CD4-positive, CD25-positive, alpha-beta regulatory T cell (primary cell): ENCODE results near the gene CLDN2. TPM values are rescaled to one million over a fixed set of nuclear protein-coding genes. Genes with fewer than 3 reads are reported as not detected.
"Not testable (repeated sequence)": the region's sequence is repeated elsewhere in the genome, so short reads cannot be mapped to it uniquely, and the experiment has no call there.

ENCODE experiments used
- ATAC-seq, 2 donors: fragments of 150-1000 bp; cut with Tn5 transposase; one replicate each; pipeline ENCODE4 v1.10.0; 2021; ENCODE audit warnings: low read depth in 2 of 2, moderate number of reproducible peaks in 2 of 2, moderate library complexity in 1 of 2
- DNase-seq, 3 donors: peaks; one replicate each; pipeline versions ENCODE4 v3.0.0 to v3.0.0-alpha.2; 2012 to 2022; ENCODE audit warnings: mixed read lengths in 1 of 3
- H3K27ac ChIP-seq: one replicate; pipeline ENCODE4 v1.7.0; 2013; ENCODE audit warnings: mild to moderate bottlenecking, low read length; ENCODE audit not compliant: insufficient read depth, poor library complexity, severe bottlenecking
- H3K27me3 ChIP-seq: one replicate; pipeline ENCODE4 v1.7.0; 2013; ENCODE audit warnings: low read length; ENCODE audit not compliant: control insufficient read depth, insufficient read depth
- H3K36me3 ChIP-seq: one replicate; pipeline ENCODE4 v1.7.0; 2013; ENCODE audit warnings: mild to moderate bottlenecking, low read length, moderate library complexity; ENCODE audit not compliant: control insufficient read depth, insufficient read depth
- H3K4me1 ChIP-seq: 2 replicates; pipeline ENCODE4 v1.7.0; 2013; ENCODE audit warnings: mild to moderate bottlenecking, low read length; ENCODE audit not compliant: insufficient read depth, control insufficient read depth, poor library complexity, severe bottlenecking
- H3K4me3 ChIP-seq: one replicate; pipeline ENCODE4 v1.7.0; 2013; ENCODE audit warnings: low read depth, mild to moderate bottlenecking, low read length, moderate library complexity
- H3K9me3 ChIP-seq, 2 experiments: 1 replicate in 1 of 2; 2 replicates in 1 of 2; pipeline ENCODE4 v1.7.0; 2013; ENCODE audit warnings: low read length in 2 of 2, mild to moderate bottlenecking in 1 of 2, moderate library complexity in 1 of 2; ENCODE audit not compliant: control insufficient read depth in 2 of 2
- H3K27ac Mint-ChIP-seq, 3 donors: one replicate each; pipeline ENCODE4 v1.8.0; 2020 to 2022; ENCODE audit warnings: mild to moderate bottlenecking in 3 of 3, mixed read lengths in 3 of 3, moderate library complexity in 2 of 3
- H3K27me3 Mint-ChIP-seq: one replicate; pipeline ENCODE4 v1.8.0; 2022; ENCODE audit warnings: mild to moderate bottlenecking, mixed read lengths
- H3K36me3 Mint-ChIP-seq: one replicate; pipeline ENCODE4 v1.8.0; 2020; ENCODE audit warnings: mixed read lengths
- H3K4me1 Mint-ChIP-seq, 4 donors: one replicate each; pipeline ENCODE4 v1.8.0; 2020 to 2022; ENCODE audit warnings: mixed read lengths in 4 of 4, mild to moderate bottlenecking in 1 of 4
- H3K4me3 Mint-ChIP-seq, 4 donors: one replicate each; pipeline ENCODE4 v1.8.0; 2020 to 2022; ENCODE audit warnings: mild to moderate bottlenecking in 4 of 4, mixed read lengths in 4 of 4, moderate library complexity in 3 of 4
- H3K9me3 Mint-ChIP-seq, 7 donors: one replicate each; pipeline ENCODE4 v1.8.0; 2020 to 2022; ENCODE audit warnings: mixed read lengths in 7 of 7, mild to moderate bottlenecking in 3 of 7, moderate library complexity in 2 of 7
- polyA plus RNA-seq, 4 donors: library from polyadenylated mRNA; unstranded; fragments of 300-500 nt; fragmentation: Illumina TruSeq; gene quantifications; one replicate each; pipeline ENCODE4 v1.2.3, GENCODE V29; 2021
- total RNA-seq: library from RNA; stranded (reverse); gene quantifications from one replicate; pipeline ENCODE4 v1.2.3, GENCODE V29; 2022

CLDN2 gene
- total and polyA plus RNA-seq, 5 donors from 2014 or later = not detected

- H3K27ac ChIP-seq, H3K27ac Mint-ChIP-seq, ATAC-seq, H3K27me3 Mint-ChIP-seq, H3K36me3 ChIP-seq, H3K36me3 Mint-ChIP-seq, H3K27me3 ChIP-seq, H3K4me3 ChIP-seq, H3K4me1 ChIP-seq, H3K4me1 Mint-ChIP-seq, H3K9me3 Mint-ChIP-seq, H3K9me3 ChIP-seq: not testable (repeated sequence)
- peak overlapping the region in 1 of 4 donors; percentile 21 for H3K4me3 Mint-ChIP-seq
- peak in 2 of 3 donors; percentile 8 to 16 for DNase-seq
Measured at GRCh38 chrX:106966547-106966946, 46.3 kb downstream of the CLDN2 start.

DNA sequence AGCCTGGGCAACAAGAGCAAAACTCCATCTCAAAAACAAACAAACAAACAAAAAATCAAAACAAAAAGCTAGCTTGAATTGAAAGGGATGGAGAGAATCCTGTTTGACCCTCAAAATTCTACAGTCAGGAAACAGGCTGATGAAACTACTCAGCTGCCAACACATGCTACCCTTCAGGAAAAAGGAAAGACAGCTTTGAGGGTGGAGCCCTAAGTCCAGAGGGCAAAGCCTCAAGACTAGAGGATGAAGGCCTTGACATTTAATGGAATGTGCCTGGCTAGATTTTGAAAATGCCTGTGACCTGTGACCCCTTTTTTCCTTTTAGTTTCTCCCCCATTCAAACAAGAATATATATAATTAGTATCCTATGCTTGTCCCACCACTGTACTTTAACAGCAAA, 52.7 kb downstream of the CLDN2 start:
- H3K27ac Mint-ChIP-seq = no peak overlapping the region

GRCh38 chrX:106973433-106974149, 53.4 kb downstream of the CLDN2 start:
- Histone ChIP-seq H3K4me3 (no peak overlapping the region), H3K36me3 (no peaks in the 10 kb centered on the region), H3K9me3 (no peaks in the 10 kb centered on the region), H3K27me3 (no peaks in the 10 kb centered on the region), H3K27ac (no peak overlapping the region), H3K4me1 (no peaks in the 10 kb centered on the region)
- DNase-seq = no peak
- peaks cover 0 to 4% (median 0%) of the 10 kb centered on the region in 7 donors for H3K9me3 Mint-ChIP-seq
- ATAC-seq = no peak
- no peak overlapping the region for H3K27ac Mint-ChIP-seq
- H3K4me1 Mint-ChIP-seq = no peaks in the 10 kb centered on the region
- no peak overlapping the region for H3K4me3 Mint-ChIP-seq
- no peaks in the 10 kb centered on the region for H3K36me3 Mint-ChIP-seq
- H3K27me3 Mint-ChIP-seq = no peaks in the 10 kb centered on the region

More for the DNA sequence above, 52.7 kb downstream of the CLDN2 start:
- peaks cover 0 to 4% (median 0%) of the 10 kb centered on the region in 7 donors for H3K9me3 Mint-ChIP-seq
- Histone ChIP-seq H3K9me3 (no peaks in the 10 kb centered on the region), H3K27me3 (no peaks in the 10 kb centered on the region), H3K4me1 (no peaks in the 10 kb centered on the region), H3K36me3 (no peaks in the 10 kb centered on the region), H3K27ac (no peak overlapping the region), H3K4me3 (no peak overlapping the region)
- no peaks in the 10 kb centered on the region for H3K36me3 Mint-ChIP-seq
- no peak overlapping the region for H3K4me3 Mint-ChIP-seq
- no peaks in the 10 kb centered on the region for H3K4me1 Mint-ChIP-seq
- no peaks in the 10 kb centered on the region for H3K27me3 Mint-ChIP-seq
- ATAC-seq (no peak), DNase-seq (no peak)

DNA sequence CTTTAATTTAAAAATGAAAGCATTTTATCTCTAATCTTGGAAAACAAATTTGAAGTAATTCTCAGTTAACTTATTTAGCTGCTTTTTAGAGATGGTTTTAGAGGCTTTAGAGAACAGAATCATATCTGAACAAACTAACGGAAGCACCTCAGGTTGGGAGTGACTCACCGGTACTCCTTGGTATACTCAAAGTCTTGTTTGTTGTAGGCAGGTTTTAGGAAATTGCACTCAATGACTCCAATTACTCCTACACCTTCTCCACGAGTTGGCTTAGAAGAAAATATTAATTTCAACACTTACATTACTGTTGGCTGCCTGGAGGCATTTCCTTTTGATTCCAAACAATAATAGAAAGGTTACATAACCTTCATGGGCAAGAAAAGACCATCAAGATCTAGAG, 56.2 kb downstream of the CLDN2 start:
- no peaks in the 10 kb centered on the region for H3K27me3 Mint-ChIP-seq
- Histone ChIP-seq H3K4me1 (no peaks in the 10 kb centered on the region), H3K27ac (no peak overlapping the region), H3K4me3 (no peak overlapping the region), H3K27me3 (no peaks in the 10 kb centered on the region), H3K36me3 (no peaks in the 10 kb centered on the region), H3K9me3 (no peaks in the 10 kb centered on the region)
- ATAC-seq (no peak), DNase-seq (no peak)
- H3K9me3 Mint-ChIP-seq = peaks cover 0 to 3% (median 0%) of the 10 kb centered on the region in 7 donors
- H3K4me3 Mint-ChIP-seq = no peak overlapping the region
- H3K4me1 Mint-ChIP-seq = no peaks in the 10 kb centered on the region
- H3K36me3 Mint-ChIP-seq = no peaks in the 10 kb centered on the region
- H3K27ac Mint-ChIP-seq = no peak overlapping the region

Other genes starting within 250 kb of the CLDN2 start
- not detected for gene RNF128, start 193.7 kb upstream of the CLDN2 start, total RNA-seq
- gene RNF128, start 193.7 kb upstream of the CLDN2 start, polyA plus RNA-seq = not detected
- 0.17 TPM for gene TBC1D8B, start 117.7 kb upstream of the CLDN2 start, total RNA-seq
- gene TBC1D8B, start 117.7 kb upstream of the CLDN2 start, polyA plus RNA-seq = under 1 TPM in 2 of 4 donors, not detected in 2; 0.03 to 0.05 TPM
- gene RIPPLY1, start 17.1 kb upstream of the CLDN2 start, total RNA-seq = not detected
- gene RIPPLY1, start 17.1 kb upstream of the CLDN2 start, polyA plus RNA-seq = not detected
- 12.1 TPM for gene MORC4, start 79.8 kb downstream of the CLDN2 start, total RNA-seq
- 1 to 10 TPM; 6.7 to 7.8 (median 7.5) TPM for gene MORC4, start 79.8 kb downstream of the CLDN2 start, polyA plus RNA-seq
- gene RBM41, start 198.4 kb downstream of the CLDN2 start, total RNA-seq = 16.8 TPM
- 10 to 100 TPM in 2 of 4 donors, 1 to 10 TPM in 2; 5.3 to 10.3 (median 9.6) TPM for gene RBM41, start 198.4 kb downstream of the CLDN2 start, polyA plus RNA-seq